Stromal cell of bone marrow (primary cell): ENCODE data around the gene DNAH10.

Source experiments
- DNase-seq: peaks from one replicate; pipeline ENCODE4 v3.0.0-alpha.2; 2012; ENCODE audit warnings: low read depth

DNAH10 gene

DNA sequence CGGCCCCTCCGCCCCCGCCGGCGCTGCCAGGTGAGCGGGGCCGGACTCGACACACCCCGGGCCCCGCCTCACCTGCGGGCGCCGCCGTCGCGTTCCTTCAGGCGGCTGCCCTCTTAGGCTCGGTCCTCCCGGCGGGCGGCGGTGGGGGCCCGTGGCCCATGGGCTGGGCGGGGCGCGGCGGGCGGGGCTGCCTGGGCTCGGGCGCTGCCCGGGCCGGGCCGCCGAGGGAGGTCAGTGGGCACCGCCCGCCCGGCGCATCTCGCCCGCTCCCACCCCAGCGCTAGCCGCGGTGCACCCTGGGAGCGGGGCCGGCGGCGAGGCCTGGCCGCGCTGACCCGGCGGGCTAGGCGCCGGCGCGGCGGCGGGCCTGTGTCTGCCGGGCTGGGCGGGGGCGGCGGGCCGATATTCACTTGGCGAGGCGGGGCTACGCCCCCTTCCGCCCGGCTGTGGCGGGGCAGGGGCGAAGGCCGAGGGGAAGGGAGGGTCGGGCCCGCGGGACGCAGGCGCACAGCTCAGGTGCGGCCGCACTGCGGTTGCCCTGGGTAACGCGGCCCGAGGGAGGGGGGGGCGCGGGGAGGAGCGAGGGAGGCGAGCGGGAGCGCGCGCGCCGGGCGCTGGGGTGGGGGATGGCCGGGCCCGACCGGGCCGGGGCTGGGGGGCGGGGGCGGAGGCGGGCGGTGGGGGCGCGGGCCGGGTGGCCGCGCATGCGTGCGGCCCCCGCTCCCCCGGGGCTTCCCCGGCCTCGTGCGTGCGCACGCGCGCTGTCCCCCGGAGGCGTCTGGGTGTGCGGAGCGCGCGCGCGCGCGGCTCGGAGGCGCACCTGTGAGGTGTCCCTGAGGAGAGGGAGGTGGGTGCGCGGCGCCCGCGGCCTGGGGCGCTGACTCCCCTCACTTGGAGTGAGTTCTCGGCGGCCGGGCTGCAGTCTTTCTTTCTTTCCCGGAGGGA, 210.6 kb downstream of the DNAH10 start, which contains the start of the genes CCDC92 and ZNF664:
Gene CCDC92 (minus strand): TSS at position 375 of the 945 bp plus-strand sequence. CDS start 28,526 bp downstream, outside the sequence.
Gene ZNF664 (plus strand): TSS at position 759 of the 945 bp plus-strand sequence. CDS start 38,930 bp downstream, outside the sequence.
- DNase-seq, result peak; percentile 72

DNA sequence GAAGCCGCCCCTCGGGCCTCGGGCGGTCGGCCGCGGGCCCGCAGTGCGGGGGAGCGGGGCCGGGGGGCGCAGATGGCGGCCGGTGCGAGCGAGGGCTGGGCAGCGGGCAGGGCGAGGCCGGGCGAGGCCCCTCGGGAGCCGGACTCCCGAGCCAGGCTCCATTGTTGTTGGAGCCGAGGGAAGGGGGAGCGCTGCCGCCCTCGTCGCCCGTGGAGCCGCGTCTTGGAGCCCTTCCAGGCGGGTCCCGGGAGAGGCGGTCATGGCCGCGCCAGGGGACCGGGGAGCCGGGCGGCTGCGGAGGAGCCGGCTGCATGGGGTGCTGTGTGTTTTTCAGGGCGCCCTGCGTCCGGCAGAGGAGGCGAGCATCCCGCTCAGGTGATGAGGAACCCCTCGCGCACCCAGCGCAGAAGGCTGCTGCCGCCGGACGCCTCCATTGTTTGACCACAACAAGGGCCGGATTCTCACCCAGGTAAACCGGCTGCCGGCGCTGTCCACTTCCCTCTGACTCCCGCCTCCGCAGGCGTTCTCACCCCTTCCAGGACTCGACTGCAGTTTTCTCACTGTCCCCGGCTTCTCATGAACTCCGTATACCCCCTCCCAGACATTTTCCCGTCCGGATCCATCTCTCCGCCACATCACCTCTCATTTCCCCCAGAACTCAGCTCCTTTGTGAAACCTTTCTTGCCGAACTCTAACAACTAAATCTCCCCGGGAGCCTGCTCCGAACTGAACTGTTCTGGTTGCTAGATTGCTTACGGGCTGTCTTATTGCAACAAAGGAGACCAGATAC, 211.6 kb downstream of the DNAH10 start:
- DNase-seq, result no peak

DNA sequence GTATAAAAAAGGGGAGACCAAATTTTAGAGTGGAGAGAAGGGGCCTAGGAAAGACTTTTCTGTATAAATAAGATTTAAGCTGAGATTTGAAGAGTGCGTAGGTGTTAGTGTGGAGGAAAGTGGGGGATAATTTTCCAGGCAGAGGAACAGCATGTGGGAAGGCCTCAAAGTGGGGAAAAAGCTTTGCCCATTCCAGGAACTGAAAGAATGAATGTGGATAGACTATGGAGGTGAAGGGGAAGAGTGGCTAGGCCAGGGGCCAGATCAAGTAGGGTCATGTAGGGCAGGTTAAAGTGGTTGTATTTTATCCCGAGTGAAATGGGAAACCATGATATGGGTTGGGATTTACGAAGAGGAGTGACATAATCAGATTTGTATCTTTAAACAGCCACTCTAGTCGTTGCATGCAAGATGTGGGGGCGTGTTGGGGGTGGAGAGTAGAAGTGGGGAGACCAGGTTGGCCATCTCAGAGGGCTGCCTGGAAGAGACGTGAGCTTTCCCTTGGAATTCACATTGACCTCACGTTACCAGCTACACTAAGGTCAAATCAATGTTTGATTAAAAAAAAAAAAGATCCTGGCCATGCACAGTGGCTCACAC, 214.2 kb downstream of the DNAH10 start:
- no peak for DNase-seq

GRCh38 chr12:123979566-123979965, 217.5 kb downstream of the DNAH10 start:
- no peak for DNase-seq

- DNase-seq, result no peak
Observed at GRCh38 chr12:123982269-123982668, 220.2 kb downstream of the DNAH10 start.

DNA sequence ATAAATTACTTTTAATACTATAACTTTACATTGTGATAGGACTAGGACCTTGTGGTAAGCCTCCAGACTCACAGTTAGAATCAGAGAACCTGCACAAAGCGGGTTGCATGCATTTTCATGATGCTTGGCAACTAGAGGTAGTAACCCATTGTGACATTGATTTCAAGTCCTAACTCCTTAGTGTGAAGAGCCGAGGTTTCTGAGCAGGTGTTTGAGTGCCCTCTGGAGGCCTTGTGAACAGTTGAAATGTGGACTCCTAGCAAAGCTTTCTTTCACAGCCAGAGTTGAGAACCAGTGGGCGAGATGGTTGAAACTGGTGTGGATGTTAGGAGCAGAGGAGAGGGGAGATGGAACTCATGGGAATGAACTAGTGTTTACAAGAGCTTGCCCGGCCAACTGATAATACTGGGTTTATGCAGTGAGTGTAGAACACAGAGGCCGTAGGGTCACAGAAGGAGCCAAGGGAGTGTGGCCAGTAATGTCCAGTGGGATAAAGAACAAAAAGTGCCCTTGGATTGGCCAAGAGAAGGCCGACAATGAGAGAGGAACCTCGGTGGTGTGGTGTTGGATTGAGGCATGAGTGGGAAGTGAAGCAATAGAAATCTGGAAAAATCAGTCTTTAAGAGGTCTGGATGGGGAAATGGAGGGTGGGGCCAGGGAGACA, 221.9 kb downstream of the DNAH10 start:
- DNase-seq, result peak; percentile 54

DNA sequence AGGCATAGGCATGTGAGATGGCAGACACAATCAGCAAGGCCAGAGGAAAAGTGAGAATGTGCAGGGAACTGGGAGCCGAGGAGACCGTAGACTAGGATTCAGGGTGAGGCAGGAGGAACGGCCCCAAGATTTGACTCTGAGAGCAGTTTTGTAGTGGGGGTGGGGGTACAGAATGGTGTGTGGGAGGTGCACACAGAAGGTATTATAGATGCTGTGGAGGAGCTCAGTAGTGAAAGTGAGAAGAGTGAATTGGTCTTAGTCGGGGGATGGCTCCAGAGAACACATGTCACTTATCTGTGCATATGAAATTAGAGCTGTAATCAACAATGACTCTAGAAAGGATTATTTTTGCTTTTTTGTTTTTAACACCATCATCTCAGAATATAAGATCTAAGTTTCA, 222.8 kb downstream of the DNAH10 start:
- DNase-seq, result no peak
